OCI-LY1 (cell line): ENCODE results near the gene MAN2B2.
"Not testable (repeated sequence)": the region's sequence is repeated elsewhere in the genome, so short reads cannot be mapped to it uniquely, and the experiment has no call there.

Experiments
- CTCF ChIP-seq: fragments of 200-600 bp; sonication (generic), shearing (Covaris generic); IDR thresholded peaks from 2 replicates; pipeline ENCODE4 v1.5.1; 2017; ENCODE audit warnings: mild to moderate bottlenecking, antibody characterized with exemption, low read length, moderate library complexity, mixed read lengths
- EZH2 ChIP-seq: fragments of 200-600 bp; sonication (generic), shearing (Covaris generic); IDR thresholded peaks from 2 replicates; pipeline ENCODE4 v1.8.0; 2017; ENCODE audit warnings: borderline replicate concordance, mixed run types, mild to moderate bottlenecking, antibody characterized with exemption, low read length, moderate library complexity, mixed read lengths

GRCh38 chr4:6628484-6628883 is 53.5 kb downstream of the MAN2B2 start:
- TF ChIP-seq EZH2, CTCF: not testable (repeated sequence)
